OCI-LY3 (cell line): ENCODE measurements around the gene ACSBG1.

ENCODE experiments used
- EZH2phosphoT487 ChIP-seq: fragments of 200-600 bp; shearing (Covaris generic); IDR thresholded peaks from 2 replicates; pipeline ENCODE4 v1.6.1; 2018; ENCODE audit warnings: antibody characterized with exemption, mixed run types, low read depth
- TF ChIP-seq, protein P1 (sequence below): fragments of 200-600, 300-600 bp; sonication (generic); IDR thresholded peaks from 2 replicates; pipeline ENCODE4 v1.5.1; 2014; ENCODE audit warnings: antibody characterized with exemption, low read length, low read depth

DNA sequence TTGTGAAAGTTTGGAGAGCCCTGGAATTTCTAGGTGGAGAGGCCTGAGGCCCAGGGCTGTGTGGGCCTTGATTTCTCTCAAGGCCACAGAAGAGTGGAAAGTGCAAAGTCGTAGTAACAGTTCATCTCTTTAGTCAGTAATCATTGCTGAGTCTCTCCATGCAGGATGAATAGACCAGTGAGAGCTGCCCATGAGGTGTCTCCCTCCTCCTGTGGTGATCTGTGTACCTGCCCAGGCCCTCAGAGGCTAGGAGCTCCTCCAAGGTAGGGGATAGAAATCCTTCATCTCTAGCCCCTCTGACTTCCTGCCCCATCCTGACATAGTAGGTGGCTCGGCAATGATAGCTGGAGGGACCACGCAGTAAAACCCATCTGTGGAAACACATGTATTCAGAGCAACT lies 92.0 kb downstream of the ACSBG1 start:
- TF ChIP-seq, protein P1, sequence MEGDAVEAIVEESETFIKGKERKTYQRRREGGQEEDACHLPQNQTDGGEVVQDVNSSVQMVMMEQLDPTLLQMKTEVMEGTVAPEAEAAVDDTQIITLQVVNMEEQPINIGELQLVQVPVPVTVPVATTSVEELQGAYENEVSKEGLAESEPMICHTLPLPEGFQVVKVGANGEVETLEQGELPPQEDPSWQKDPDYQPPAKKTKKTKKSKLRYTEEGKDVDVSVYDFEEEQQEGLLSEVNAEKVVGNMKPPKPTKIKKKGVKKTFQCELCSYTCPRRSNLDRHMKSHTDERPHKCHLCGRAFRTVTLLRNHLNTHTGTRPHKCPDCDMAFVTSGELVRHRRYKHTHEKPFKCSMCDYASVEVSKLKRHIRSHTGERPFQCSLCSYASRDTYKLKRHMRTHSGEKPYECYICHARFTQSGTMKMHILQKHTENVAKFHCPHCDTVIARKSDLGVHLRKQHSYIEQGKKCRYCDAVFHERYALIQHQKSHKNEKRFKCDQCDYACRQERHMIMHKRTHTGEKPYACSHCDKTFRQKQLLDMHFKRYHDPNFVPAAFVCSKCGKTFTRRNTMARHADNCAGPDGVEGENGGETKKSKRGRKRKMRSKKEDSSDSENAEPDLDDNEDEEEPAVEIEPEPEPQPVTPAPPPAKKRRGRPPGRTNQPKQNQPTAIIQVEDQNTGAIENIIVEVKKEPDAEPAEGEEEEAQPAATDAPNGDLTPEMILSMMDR: no peak
- TF ChIP-seq EZH2phosphoT487: no peak
